Measurements from ENCODE around the gene SMG1.

SMG1 gene

GRCh38 chr16:18834864-18835263 lies 91.3 kb downstream of the SMG1 start:
- TF ChIP-seq, protein P1, sequence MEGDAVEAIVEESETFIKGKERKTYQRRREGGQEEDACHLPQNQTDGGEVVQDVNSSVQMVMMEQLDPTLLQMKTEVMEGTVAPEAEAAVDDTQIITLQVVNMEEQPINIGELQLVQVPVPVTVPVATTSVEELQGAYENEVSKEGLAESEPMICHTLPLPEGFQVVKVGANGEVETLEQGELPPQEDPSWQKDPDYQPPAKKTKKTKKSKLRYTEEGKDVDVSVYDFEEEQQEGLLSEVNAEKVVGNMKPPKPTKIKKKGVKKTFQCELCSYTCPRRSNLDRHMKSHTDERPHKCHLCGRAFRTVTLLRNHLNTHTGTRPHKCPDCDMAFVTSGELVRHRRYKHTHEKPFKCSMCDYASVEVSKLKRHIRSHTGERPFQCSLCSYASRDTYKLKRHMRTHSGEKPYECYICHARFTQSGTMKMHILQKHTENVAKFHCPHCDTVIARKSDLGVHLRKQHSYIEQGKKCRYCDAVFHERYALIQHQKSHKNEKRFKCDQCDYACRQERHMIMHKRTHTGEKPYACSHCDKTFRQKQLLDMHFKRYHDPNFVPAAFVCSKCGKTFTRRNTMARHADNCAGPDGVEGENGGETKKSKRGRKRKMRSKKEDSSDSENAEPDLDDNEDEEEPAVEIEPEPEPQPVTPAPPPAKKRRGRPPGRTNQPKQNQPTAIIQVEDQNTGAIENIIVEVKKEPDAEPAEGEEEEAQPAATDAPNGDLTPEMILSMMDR (IDR thresholded peaks at IDR 0.05) = no peak

- TF ChIP-seq, protein P1 (IDR thresholded peaks at IDR 0.05) = no peak
Observed at GRCh38 chr16:18833707-18834505, 92.3 kb downstream of the SMG1 start.

DNA sequence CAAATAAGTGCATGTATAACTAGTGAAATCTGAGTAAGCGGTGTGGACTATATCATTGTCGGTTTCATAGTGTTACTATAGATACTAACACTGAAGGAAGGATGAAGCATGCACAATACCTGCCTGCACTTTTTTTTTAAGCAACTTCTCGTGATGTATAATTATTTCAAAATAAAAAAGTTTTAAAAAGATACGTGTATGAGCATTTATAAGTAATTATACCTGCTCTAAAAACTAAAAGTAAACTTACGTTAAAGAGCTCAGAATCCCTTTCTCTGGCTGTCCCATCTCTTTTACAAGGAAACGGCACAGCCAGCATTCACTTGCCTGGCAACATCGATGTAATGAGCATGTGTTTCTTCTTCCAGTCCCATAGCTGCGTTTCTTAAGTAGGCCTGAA lies 93.6 kb downstream of the SMG1 start:
- TF ChIP-seq, protein P1 (IDR thresholded peaks at IDR 0.05) = no peak

- TF ChIP-seq, protein P1 (IDR thresholded peaks at IDR 0.05) = no peak
Observed at GRCh38 chr16:18832006-18832405, 94.2 kb downstream of the SMG1 start.

GRCh38 chr16:18829251-18829650 lies 97.0 kb downstream of the SMG1 start:
- TF ChIP-seq, protein P1 (IDR thresholded peaks at IDR 0.05) = no peak

DNA sequence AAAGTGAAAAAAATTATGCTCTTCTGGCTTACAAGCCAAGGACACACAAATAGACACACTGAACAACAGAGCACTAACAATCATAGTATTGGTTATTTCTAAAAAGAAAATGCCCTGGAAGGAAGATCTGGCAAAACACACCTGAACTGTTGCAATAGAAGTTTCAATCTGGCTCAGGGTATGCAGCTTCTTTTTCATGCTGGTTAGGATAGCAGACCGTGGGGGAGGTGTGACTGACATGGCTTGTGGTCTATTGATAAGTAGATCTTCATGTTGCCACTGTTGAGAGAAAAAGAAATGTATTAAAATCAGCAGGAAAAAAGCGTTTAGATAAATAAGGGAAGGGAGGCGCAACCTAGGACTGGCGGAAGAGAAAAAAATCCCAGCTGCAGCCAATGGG lies 98.3 kb downstream of the SMG1 start:
- TF ChIP-seq, protein P1 (IDR thresholded peaks at IDR 0.05) = no peak

GRCh38 chr16:18816286-18816685 lies 109.9 kb downstream of the SMG1 start:
- TF ChIP-seq, protein P1 (IDR thresholded peaks at IDR 0.05) = no peak
